Common myeloid progenitor, CD34-positive (primary cell): ENCODE data around the gene HRH1.

Experiments
- CTCF ChIA-PET: fragments of 350-600 bp; sonication (Branson Sonifier 250); formaldehyde crosslinking; loops from one replicate; lab custom pipeline; 2021; ENCODE audit warnings: antibody characterized with exemption; lab: Charles Lee
- POLR2A ChIA-PET: fragments of 350-600 bp; sonication (Branson Sonifier 250); formaldehyde crosslinking; loops from one replicate; lab custom pipeline; 2021; ENCODE audit warnings: antibody characterized with exemption; lab: Charles Lee
- DNase-seq, 3 donors: peaks; one replicate each; pipeline versions ENCODE4 v3.0.0 to v3.0.0-alpha.2; 2013
- H3K27ac ChIP-seq, 2 experiments: 1 replicate in 1 of 2; 2 replicates in 1 of 2; pipeline ENCODE4 v1.7.0; 2013; ENCODE audit warnings: inconsistent platforms in 2 of 2, low read length in 2 of 2, mild to moderate bottlenecking in 2 of 2, low read depth in 1 of 2, moderate library complexity in 1 of 2; ENCODE audit not compliant: severe bottlenecking in 2 of 2, insufficient read depth in 1 of 2, poor library complexity in 1 of 2
- H3K27me3 ChIP-seq, 5 experiments: replicated peaks in 2 of 5; 1 replicate in 3 of 5; 2 replicates in 2 of 5; pipeline versions ENCODE4 v1.6.1 to v1.7.0; 2013; ENCODE audit warnings: low read length in 4 of 5, mild to moderate bottlenecking in 2 of 5, moderate library complexity in 2 of 5, inconsistent platforms in 1 of 5; ENCODE audit not compliant: insufficient read depth in 5 of 5, control insufficient read depth in 4 of 5
- H3K36me3 ChIP-seq, 4 experiments: 1 replicate in 2 of 4; 2 replicates in 2 of 4; pipeline versions ENCODE4 v1.6.1 to v1.7.0; 2013; ENCODE audit warnings: low read length in 3 of 4, control low read depth in 1 of 4, mild to moderate bottlenecking in 1 of 4; ENCODE audit not compliant: control insufficient read depth in 4 of 4, insufficient read depth in 4 of 4
- H3K4me1 ChIP-seq, 4 experiments: 1 replicate in 3 of 4; 2 replicates in 1 of 4; pipeline versions ENCODE4 v1.6.1 to v1.7.1; 2013; ENCODE audit warnings: low read length in 3 of 4, mild to moderate bottlenecking in 3 of 4, control low read depth in 1 of 4, inconsistent platforms in 1 of 4, moderate library complexity in 1 of 4; ENCODE audit not compliant: control insufficient read depth in 4 of 4, insufficient read depth in 4 of 4; ENCODE audit errors: control extremely low read depth in 1 of 4
- H3K4me3 ChIP-seq, 7 experiments: 1 replicate in 4 of 7; 2 replicates in 3 of 7; pipeline versions ENCODE4 v1.5.1 to v1.7.0; 2013; ENCODE audit warnings: mild to moderate bottlenecking in 7 of 7, low read length in 6 of 7, moderate library complexity in 6 of 7, inconsistent platforms in 2 of 7, low read depth in 2 of 7, control low read depth in 1 of 7; ENCODE audit not compliant: insufficient read depth in 4 of 7, control insufficient read depth in 1 of 7; ENCODE audit errors: extremely low read depth in 1 of 7
- H3K9me3 ChIP-seq, 5 experiments: 1 replicate in 4 of 5; 2 replicates in 1 of 5; pipeline versions ENCODE4 v1.6.1 to v1.7.1; 2013; ENCODE audit warnings: low read length in 4 of 5, mild to moderate bottlenecking in 2 of 5, inconsistent platforms in 1 of 5, low read depth in 1 of 5, moderate library complexity in 1 of 5; ENCODE audit not compliant: control insufficient read depth in 4 of 5, insufficient read depth in 2 of 5; ENCODE audit errors: control extremely low read depth in 1 of 5
- WGBS: methylation state at CpG from one replicate; pipeline ENCODE4 v1.1.5; 2013; ENCODE audit not compliant: insufficient coverage; 5-methylcytosine and 5-hydroxymethylcytosine counted together

Gene HRH1

GRCh38 chr3:11224010-11224409 lies 69.7 kb downstream of the HRH1 start:
- H3K27ac ChIP-seq = no peak overlapping the region
- DNase-seq = no peak
- H3K27me3 ChIP-seq = no peaks in the 10 kb centered on the region
- peaks cover 0 to 35% (median 17%) of the 10 kb centered on the region in 4 experiments for H3K4me1 ChIP-seq
- CTCF ChIA-PET = no interaction called here
- no peaks in the 10 kb centered on the region for H3K9me3 ChIP-seq
- no peaks in the 10 kb centered on the region for H3K36me3 ChIP-seq
- 92% methylated on average over 3 of the region's 3 CpGs for WGBS
- H3K4me3 ChIP-seq = no peak overlapping the region
- POLR2A ChIA-PET = interaction anchor here (0.6 kb wide), 1 partner anchor 203 kb away, joined by 3 read pairs; no protein-coding TSS in a partner anchor

- CTCF ChIA-PET = interaction anchor here (1.0 to 1.6 kb wide), 2 partner anchors 13 to 14 kb away, joined by 3 to 4 read pairs; no protein-coding TSS in a partner anchor
- H3K4me1 ChIP-seq = peaks cover 0 to 34% (median 16%) of the 10 kb centered on the region in 4 experiments
These were observed 70.6 kb downstream of the HRH1 start for GRCh38 chr3:11224870-11225229.

GRCh38 chr3:11226042-11226370 lies 71.7 kb downstream of the HRH1 start:
- Histone ChIP-seq H3K27me3 (no peaks in the 10 kb centered on the region), H3K27ac (no peak overlapping the region), H3K4me3 (no peak overlapping the region), H3K4me1 (peaks cover 0 to 27% (median 15%) of the 10 kb centered on the region in 4 experiments), H3K9me3 (no peaks in the 10 kb centered on the region), H3K36me3 (no peaks in the 10 kb centered on the region)
- POLR2A ChIA-PET = interaction anchor here (1.0 kb wide), 1 partner anchor 109 kb away, joined by 3 read pairs; no protein-coding TSS in a partner anchor
- WGBS = 100% methylated on average over 2 of the region's 6 CpGs
- no peak for DNase-seq
- CTCF ChIA-PET = interaction anchor here (0.7 to 1.6 kb wide), 3 partner anchors 12 to 165 kb away, joined by 3 to 4 read pairs (median 3); no protein-coding TSS in a partner anchor

More at GRCh38 chr3:11224870-11225229, 70.6 kb downstream of the HRH1 start:
- no peaks in the 10 kb centered on the region for H3K27me3 ChIP-seq
- 100% methylated on average over 1 of the region's 3 CpGs for WGBS
- H3K4me3 ChIP-seq = no peak overlapping the region
- POLR2A ChIA-PET = no interaction called here
- H3K9me3 ChIP-seq = no peaks in the 10 kb centered on the region
- H3K27ac ChIP-seq = no peak overlapping the region
- DNase-seq = no peak
- no peaks in the 10 kb centered on the region for H3K36me3 ChIP-seq

GRCh38 chr3:11228041-11228440 lies 73.7 kb downstream of the HRH1 start:
- H3K9me3 ChIP-seq = no peaks in the 10 kb centered on the region
- H3K4me1 ChIP-seq = peaks cover 0 to 27% (median 15%) of the 10 kb centered on the region in 4 experiments
- WGBS = 100% methylated on average over 3 of the region's 4 CpGs
- no peak overlapping the region for H3K4me3 ChIP-seq
- no peak for DNase-seq
- no peaks in the 10 kb centered on the region for H3K36me3 ChIP-seq
- ChIA-PET CTCF (interaction anchor here (0.6 to 1.6 kb wide), 3 partner anchors 8 to 107 kb away, joined by 3 to 5 read pairs (median 3); no protein-coding TSS in a partner anchor), POLR2A (interaction anchor here (0.6 kb wide), 1 partner anchor 538 kb away, joined by 7 read pairs; no protein-coding TSS in a partner anchor)
- H3K27me3 ChIP-seq = peaks cover 0 to 3% (median 0%) of the 10 kb centered on the region in 5 experiments
- H3K27ac ChIP-seq = no peak overlapping the region

GRCh38 chr3:11230125-11230524 lies 75.8 kb downstream of the HRH1 start:
- Histone ChIP-seq H3K4me1 (peaks cover 0 to 25% (median 15%) of the 10 kb centered on the region in 4 experiments), H3K27me3 (peaks cover 0 to 5% (median 0%) of the 10 kb centered on the region in 5 experiments), H3K27ac (no peak overlapping the region), H3K4me3 (no peak overlapping the region), H3K36me3 (no peaks in the 10 kb centered on the region), H3K9me3 (no peaks in the 10 kb centered on the region)
- CTCF ChIA-PET = no interaction called here
- DNase-seq = no peak
- 98% methylated on average over 4 of the region's 4 CpGs for WGBS
- POLR2A ChIA-PET = no interaction called here

- Histone ChIP-seq H3K4me3 (no peak overlapping the region), H3K36me3 (no peaks in the 10 kb centered on the region), H3K27ac (no peak overlapping the region), H3K4me1 (peaks cover 0 to 18% (median 12%) of the 10 kb centered on the region in 4 experiments), H3K9me3 (no peaks in the 10 kb centered on the region), H3K27me3 (peaks cover 0 to 7% (median 0%) of the 10 kb centered on the region in 5 experiments)
- POLR2A ChIA-PET = no interaction called here
- DNase-seq = no peak
- WGBS = 72% methylated on average over 3 of the region's 3 CpGs
- CTCF ChIA-PET = no interaction called here
These were observed 76.5 kb downstream of the HRH1 start for GRCh38 chr3:11230832-11231231.

- Histone ChIP-seq H3K27me3 (peaks cover 0 to 7% (median 0%) of the 10 kb centered on the region in 5 experiments), H3K9me3 (peaks cover 0 to 7% (median 2%) of the 10 kb centered on the region in 5 experiments), H3K4me3 (no peak overlapping the region), H3K36me3 (no peaks in the 10 kb centered on the region), H3K4me1 (no peaks in the 10 kb centered on the region), H3K27ac (no peak overlapping the region)
- 93% methylated on average over 8 of the region's 8 CpGs for WGBS
- ChIA-PET CTCF (interaction anchor here (1.1 to 1.4 kb wide), 4 partner anchors 8 to 101 kb away, joined by 4 to 8 read pairs (median 4); partner anchors contain the start of gene ATG7), POLR2A (no interaction called here)
- DNase-seq = no peak
These were observed 81.1 kb downstream of the HRH1 start for GRCh38 chr3:11235385-11235784.
